PFSK-1 (cell line): ENCODE measurements around the gene RTN4RL1.

Experiments used
- FOXP2 ChIP-seq: optimal IDR thresholded peaks from 2 replicates; pipeline ENCODE3; 2011; ENCODE audit warnings: borderline replicate concordance, control low read depth, inconsistent platforms; ENCODE audit not compliant: insufficient read depth; ENCODE audit errors: extremely low read length, extremely low read depth
- POLR2AphosphoS5 ChIP-seq: IDR thresholded peaks from 2 replicates; pipeline ENCODE4 v1.6.1; 2012; ENCODE audit warnings: low read depth, mild to moderate bottlenecking, control low read depth, low read length, moderate library complexity
- SIN3A ChIP-seq: IDR thresholded peaks from 2 replicates; pipeline ENCODE4 v1.6.1; 2012; ENCODE audit warnings: mild to moderate bottlenecking, low read length, moderate library complexity, borderline replicate concordance; ENCODE audit not compliant: insufficient read depth
- TAF1 ChIP-seq: IDR thresholded peaks from 2 replicates; pipeline ENCODE4 v1.6.1; 2012; ENCODE audit warnings: low read length, control low read depth, borderline replicate concordance; ENCODE audit not compliant: insufficient read depth
- TF ChIP-seq, protein P1 (sequence below), 2 experiments: IDR thresholded peaks; 2 replicates each; pipeline versions ENCODE4 v1.6.1 to v1.8.0; 2011 to 2012; ENCODE audit warnings: low read depth in 2 of 2, low read length in 2 of 2, control low read depth in 1 of 2, inconsistent platforms in 1 of 2, mild to moderate bottlenecking in 1 of 2, moderate library complexity in 1 of 2; ENCODE audit not compliant: insufficient read depth in 1 of 2

RTN4RL1 gene

DNA sequence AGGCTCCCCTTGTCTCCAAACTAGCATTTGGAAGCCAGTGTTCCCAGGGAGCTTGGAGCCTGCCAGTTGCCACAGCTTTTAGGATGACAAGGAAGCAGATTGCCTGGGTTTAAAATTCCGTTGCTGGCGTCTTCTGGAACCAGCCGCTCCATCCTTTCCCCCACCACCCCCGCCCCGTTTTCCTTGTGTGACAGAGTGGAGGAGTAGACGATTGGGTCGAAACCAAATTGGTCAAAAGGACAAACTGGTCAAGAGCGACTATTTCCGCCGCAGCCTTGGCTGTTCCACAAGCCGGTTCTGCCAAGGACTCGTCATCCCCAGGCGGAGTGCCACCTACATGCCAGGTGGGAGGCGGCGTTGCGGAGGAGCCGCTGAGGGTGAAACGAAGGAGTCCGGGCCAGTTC, 104.2 kb downstream of the RTN4RL1 start:
- TF ChIP-seq, protein P1, sequence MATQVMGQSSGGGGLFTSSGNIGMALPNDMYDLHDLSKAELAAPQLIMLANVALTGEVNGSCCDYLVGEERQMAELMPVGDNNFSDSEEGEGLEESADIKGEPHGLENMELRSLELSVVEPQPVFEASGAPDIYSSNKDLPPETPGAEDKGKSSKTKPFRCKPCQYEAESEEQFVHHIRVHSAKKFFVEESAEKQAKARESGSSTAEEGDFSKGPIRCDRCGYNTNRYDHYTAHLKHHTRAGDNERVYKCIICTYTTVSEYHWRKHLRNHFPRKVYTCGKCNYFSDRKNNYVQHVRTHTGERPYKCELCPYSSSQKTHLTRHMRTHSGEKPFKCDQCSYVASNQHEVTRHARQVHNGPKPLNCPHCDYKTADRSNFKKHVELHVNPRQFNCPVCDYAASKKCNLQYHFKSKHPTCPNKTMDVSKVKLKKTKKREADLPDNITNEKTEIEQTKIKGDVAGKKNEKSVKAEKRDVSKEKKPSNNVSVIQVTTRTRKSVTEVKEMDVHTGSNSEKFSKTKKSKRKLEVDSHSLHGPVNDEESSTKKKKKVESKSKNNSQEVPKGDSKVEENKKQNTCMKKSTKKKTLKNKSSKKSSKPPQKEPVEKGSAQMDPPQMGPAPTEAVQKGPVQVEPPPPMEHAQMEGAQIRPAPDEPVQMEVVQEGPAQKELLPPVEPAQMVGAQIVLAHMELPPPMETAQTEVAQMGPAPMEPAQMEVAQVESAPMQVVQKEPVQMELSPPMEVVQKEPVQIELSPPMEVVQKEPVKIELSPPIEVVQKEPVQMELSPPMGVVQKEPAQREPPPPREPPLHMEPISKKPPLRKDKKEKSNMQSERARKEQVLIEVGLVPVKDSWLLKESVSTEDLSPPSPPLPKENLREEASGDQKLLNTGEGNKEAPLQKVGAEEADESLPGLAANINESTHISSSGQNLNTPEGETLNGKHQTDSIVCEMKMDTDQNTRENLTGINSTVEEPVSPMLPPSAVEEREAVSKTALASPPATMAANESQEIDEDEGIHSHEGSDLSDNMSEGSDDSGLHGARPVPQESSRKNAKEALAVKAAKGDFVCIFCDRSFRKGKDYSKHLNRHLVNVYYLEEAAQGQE (IDR thresholded peaks at IDR 0.05; ENCODE audit: insufficient read depth in 1 of 2, low read depth in 2 of 2, low read length in 2 of 2), result no peak
- TF ChIP-seq POLR2AphosphoS5, result no peak
- TF ChIP-seq FOXP2, result no peak
- no peak for TF ChIP-seq TAF1
- no peak for TF ChIP-seq SIN3A

DNA sequence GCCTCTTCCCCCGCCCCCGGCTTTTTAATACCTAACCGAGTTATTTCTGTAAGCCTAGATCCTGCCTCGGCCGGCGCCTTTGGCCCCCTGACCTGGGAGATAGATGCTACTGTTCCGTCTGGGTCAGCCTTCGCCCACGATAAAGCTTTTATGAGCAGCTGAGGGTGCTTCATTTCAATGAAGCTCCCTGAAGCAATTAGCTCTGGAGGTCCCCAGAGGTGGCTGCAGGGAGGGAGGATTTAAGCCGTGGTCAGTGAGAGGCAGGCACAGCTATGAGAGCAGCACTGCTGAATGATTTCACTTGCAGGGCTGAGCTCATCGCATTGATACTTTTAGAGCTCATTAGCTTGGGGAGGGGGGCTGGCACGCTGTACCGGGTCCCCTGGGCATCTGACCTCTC, 105.9 kb downstream of the RTN4RL1 start:
- no peak for TF ChIP-seq POLR2AphosphoS5
- TF ChIP-seq TAF1, result no peak
- TF ChIP-seq, protein P1 (IDR thresholded peaks at IDR 0.05; ENCODE audit: insufficient read depth in 1 of 2, low read depth in 2 of 2, low read length in 2 of 2), result no peak
- TF ChIP-seq FOXP2, result no peak
- no peak for TF ChIP-seq SIN3A

DNA sequence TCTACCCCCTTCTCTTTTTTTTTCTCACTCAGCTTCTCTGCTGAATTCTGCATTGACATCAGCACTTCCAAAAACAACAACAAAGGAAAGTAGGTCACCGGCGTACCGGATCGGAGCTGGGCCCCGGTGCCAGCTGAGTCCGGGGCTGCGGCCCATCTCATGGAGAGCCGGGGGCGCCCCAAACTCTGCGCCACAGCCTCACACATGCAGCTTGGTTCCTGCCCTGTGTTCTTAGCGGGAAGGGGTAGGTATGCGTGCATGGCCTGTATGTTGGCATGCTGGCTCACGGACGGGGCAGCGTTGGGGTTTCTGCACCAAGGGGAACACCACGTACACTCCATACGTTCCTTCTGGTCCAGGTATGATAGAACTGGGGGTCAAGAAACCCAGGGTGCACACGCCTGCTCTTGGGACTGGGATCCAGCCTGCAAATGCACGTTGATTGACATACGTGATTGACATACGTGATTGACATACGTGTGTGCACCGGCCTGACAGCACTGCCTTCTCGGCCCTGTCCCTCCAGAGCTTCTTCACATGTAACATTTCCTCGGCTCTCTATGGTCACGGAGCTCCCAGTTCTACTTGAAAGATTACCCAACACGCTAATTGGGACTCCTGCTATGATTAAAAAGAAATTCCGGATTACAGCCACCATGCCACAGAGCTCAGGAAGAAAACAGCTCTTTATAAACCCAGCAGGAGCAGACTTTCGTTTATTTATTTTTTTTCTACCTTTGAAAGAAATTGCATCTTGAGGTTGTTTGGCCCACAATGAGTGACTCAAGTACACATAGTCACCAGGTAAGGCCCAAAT, 106.6 kb downstream of the RTN4RL1 start:
- no peak for TF ChIP-seq POLR2AphosphoS5
- no peak for TF ChIP-seq TAF1
- TF ChIP-seq FOXP2, result no peak
- no peak for TF ChIP-seq SIN3A
- TF ChIP-seq, protein P1 (IDR thresholded peaks at IDR 0.05; ENCODE audit: insufficient read depth in 1 of 2, low read depth in 2 of 2, low read length in 2 of 2), result no peak

DNA sequence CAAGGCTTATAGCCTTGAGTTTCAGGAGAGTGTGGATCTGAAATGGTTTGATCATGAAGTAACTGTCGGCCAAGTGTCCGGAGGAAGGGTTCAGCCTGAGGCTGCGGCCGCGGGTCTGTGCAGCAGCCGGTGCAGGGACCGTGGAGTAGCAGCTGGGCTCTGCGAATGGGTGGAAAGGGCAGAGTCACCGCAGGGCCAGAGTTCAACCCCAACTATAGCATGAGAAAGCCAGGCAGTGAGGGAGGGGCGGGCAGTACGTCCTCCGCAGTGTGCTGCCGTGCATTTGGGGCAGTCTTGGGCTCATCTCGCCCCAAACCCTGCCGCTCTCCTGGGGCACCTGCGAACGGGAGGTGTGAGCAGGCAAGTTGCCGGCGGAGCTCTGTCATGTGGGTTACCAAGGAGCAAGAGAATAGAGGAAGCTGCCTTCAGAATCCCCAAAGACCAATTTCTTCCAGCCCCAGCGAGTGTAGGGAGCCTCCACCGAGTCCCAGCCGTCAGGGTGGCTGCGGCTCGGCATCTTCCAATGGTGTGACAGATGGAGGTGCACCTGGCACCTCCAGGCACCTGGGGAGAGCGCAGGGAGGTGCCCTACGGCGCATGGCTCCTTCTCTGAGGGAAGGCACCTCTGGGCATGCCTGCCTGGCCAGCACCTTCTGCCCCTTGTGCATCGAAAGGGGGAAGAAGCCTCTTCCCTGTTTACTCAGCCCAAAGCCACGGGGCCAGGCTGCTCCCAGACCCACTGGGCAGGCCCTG, 108.0 kb downstream of the RTN4RL1 start:
- no peak for TF ChIP-seq FOXP2
- TF ChIP-seq, protein P1 (IDR thresholded peaks at IDR 0.05; ENCODE audit: insufficient read depth in 1 of 2, low read depth in 2 of 2, low read length in 2 of 2), result no peak
- no peak for TF ChIP-seq POLR2AphosphoS5
- no peak for TF ChIP-seq TAF1
- TF ChIP-seq SIN3A, result no peak
